HG03103 (cell line): Measurements from ENCODE around the gene ABHD5.
"Not testable (repeated sequence)": the region's sequence is repeated elsewhere in the genome, so short reads cannot be mapped to it uniquely, and the experiment has no call there.

Experiments
- ATAC-seq: cut with Tn5 transposase; IDR thresholded peaks from one replicate; pipeline ENCODE4 v1.9.1; 2021; ENCODE audit warnings: low read depth; ENCODE audit not compliant: unreplicated experiment

ABHD5 gene

DNA sequence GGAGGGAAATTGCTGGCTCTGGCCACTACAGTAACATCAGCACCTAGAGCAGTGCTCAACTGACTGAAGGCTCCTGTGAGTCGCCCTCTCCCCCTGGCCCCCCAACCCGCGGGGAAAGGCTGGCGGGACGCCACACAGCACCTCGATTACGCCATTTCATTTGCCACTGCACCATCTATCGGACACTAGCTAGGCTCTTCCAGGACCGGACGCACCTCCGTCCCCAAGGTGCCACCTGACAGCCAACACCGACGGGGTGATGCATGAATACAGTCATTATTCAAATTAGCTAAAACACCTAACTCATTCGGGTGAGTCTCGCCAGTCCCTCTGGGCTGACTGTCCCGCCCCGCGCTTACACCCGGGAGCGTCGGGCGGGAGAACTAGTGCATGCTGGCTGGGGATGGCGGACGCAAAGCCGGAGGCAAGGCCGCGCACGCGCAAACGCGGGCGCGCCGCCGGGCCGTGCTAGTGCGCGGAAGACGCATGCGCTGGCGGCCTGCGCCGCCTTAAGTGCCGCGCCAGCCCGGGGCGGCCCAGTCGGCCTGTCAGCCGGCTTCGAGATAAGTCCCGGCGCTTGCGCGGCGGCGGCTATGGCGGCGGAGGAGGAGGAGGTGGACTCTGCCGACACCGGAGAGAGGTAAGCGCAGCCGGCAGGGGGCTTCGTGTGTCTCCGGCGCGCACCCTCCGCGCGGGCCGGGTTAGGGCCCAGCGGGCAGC lies at the start of gene ABHD5:
Gene ABHD5, plus strand, starts transcription at position 539 of the 720 bp plus-strand sequence. Its CDS starts 55 bp downstream, at position 594.
- peak; percentile 85 for ATAC-seq

- no peak for ATAC-seq
Observed at GRCh38 chr3:43641306-43642114, 49.2 kb upstream of the ABHD5 start.

DNA sequence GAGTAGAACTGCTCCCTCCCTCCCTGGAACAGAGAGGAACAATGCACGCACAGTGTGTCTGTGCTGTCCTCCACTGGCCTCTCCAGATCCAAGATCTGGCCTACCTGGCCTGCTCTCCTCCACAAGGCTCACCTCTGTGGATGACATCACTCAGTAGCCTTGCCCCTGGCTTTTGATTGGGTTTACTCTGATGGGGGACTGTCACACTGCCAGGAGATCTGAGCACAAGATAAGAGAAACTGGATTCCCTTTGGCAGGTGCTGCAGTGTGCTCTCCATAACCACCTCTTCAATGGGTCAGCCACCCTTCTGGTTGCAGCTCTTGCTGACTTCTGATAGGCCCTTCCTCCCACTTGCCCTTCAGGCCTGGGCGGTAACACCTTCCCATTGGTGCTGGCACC lies 46.3 kb upstream of the ABHD5 start:
- no peak for ATAC-seq

GRCh38 chr3:43647331-43648166 lies 43.2 kb upstream of the ABHD5 start:
- no peak for ATAC-seq

GRCh38 chr3:43648957-43649356 lies 41.8 kb upstream of the ABHD5 start:
- no peak for ATAC-seq

DNA sequence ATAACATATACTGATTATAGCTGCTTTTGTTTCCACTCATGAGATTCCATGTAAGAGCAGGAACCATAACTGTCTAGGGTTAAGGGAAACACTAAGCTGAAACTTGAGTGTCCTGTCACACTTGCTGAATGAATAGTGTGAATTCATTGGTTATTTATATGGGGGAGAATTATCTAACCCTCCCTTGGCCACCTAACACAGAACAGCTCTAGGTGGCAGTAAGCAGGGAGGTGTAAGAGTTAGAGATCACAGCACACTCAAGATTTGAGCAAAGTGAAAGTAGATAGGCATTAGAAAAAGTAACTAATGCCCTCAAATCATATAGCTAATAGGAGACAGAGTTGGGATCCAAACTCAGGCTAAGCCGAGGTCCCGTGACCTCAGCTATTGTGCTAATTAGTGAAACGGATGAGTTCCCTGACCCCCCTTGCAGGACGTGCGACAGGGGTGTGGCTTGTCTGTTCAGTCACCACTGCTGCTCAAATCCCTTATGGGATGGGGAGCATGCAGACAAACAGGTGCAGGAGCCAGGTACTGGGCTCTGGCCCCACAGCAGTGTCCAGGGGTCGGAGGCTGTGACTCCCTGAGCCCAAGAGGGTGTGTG lies 41.3 kb upstream of the ABHD5 start:
- no peak for ATAC-seq

GRCh38 chr3:43650345-43650744 lies 40.4 kb upstream of the ABHD5 start:
- ATAC-seq = no peak

- ATAC-seq = not testable (repeated sequence)
Observed at GRCh38 chr3:43656390-43656789, 34.3 kb upstream of the ABHD5 start.

- ATAC-seq = no peak
Observed at GRCh38 chr3:43659250-43659880, 31.4 kb upstream of the ABHD5 start.

GRCh38 chr3:43661376-43661775 lies 29.4 kb upstream of the ABHD5 start:
- ATAC-seq = not testable (repeated sequence)

GRCh38 chr3:43665011-43665410 lies 25.7 kb upstream of the ABHD5 start:
- not testable (repeated sequence) for ATAC-seq

GRCh38 chr3:43670635-43671522 lies 19.9 kb upstream of the ABHD5 start:
- no peak for ATAC-seq

GRCh38 chr3:43674345-43675085 lies 16.2 kb upstream of the ABHD5 start:
- ATAC-seq = no peak

DNA sequence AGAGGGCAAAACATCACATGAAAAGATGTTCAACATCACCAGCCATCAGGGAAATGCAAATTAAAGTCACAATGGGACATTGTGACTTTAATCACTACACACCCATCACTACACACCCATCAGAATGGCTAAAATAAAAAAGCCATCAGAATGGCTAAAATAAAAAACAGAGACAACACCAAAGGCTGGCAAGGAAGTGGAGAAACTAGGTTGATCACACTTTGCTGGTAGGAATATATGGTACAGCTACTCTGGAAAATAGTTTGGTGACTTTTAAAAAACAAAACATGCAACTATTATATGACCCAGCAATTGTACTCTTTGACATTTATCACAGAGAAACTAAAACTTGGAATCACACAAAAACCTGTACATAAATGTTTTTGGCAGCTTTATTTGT lies 15.1 kb upstream of the ABHD5 start:
- ATAC-seq = no peak

GRCh38 chr3:43676441-43676840 lies 14.3 kb upstream of the ABHD5 start:
- ATAC-seq = no peak

- not testable (repeated sequence) for ATAC-seq
Observed at GRCh38 chr3:43678375-43678774, 12.4 kb upstream of the ABHD5 start.

- not testable (repeated sequence) for ATAC-seq
Observed at GRCh38 chr3:43678887-43679449, 11.8 kb upstream of the ABHD5 start.

GRCh38 chr3:43680857-43681256 lies 9.9 kb upstream of the ABHD5 start:
- ATAC-seq = not testable (repeated sequence)
